Pancreas (tissue), 10 donors: ENCODE data around the gene TMEM200C. TPM values are rescaled to one million over a fixed set of nuclear protein-coding genes. Genes with fewer than 3 reads are reported as not detected.

Experiments used
- ATAC-seq, 4 donors: fragments of 200-7000 bp; cut with Tn5 transposase; one replicate each; pipeline versions ENCODE4 v1.8.0 to v1.9.1; 2020; ENCODE audit warnings: mild to moderate bottlenecking in 4 of 4, moderate library complexity in 4 of 4
- DNase-seq, 6 donors: peaks; one replicate each; pipeline ENCODE4 v3.0.0-alpha.2; 2020
- FAIRE-seq: peaks from 2 replicates; lab custom pipeline; 2012; peaks lifted over from hg19 to GRCh38; lab: Jason Lieb, UNC
- H3K27ac ChIP-seq, 4 donors: fragments of 200-600 bp; sonication (generic); 1 replicate in 3 of 4; 2 replicates in 1 of 4; pipeline versions ENCODE4 v1.5.0 to v1.8.0; 2020
- H3K27me3 ChIP-seq, 4 donors: fragments of 200-600 bp; one replicate each; pipeline ENCODE4 v1.8.0; 2021
- H3K36me3 ChIP-seq, 3 donors: fragments of 200-600 bp; sonication (generic) in 1 of 3; one replicate each; pipeline versions ENCODE4 v1.5.0 to v1.8.0; 2020 to 2021
- H3K4me1 ChIP-seq, 3 donors: fragments of 200-600 bp; one replicate each; pipeline ENCODE4 v1.8.0; 2021
- H3K4me3 ChIP-seq, 4 donors: fragments of 200-600 bp; sonication (generic) in 2 of 4; one replicate each; pipeline versions ENCODE4 v1.5.0 to v1.8.0; 2020 to 2021
- H3K9me3 ChIP-seq, 4 donors: fragments of 200-600 bp; one replicate each; pipeline ENCODE4 v1.8.0; 2021
- CTCF ChIP-seq, 4 donors: fragments of 200-600 bp; sonication (generic) in 3 of 4; IDR thresholded peaks; one replicate each; pipeline versions ENCODE4 v1.5.0 to v1.8.0; 2021; ENCODE audit warnings: antibody characterized with exemption in 4 of 4
- WGBS, 2 donors: extraction: QIAGEN DNeasy Blood & Tissue Kit; methylation state at CpG; one replicate each; pipeline ENCODE4 v1.1.7; 2013; 5-methylcytosine and 5-hydroxymethylcytosine counted together
- intact Hi-C, 3 donors: fragments of 100-400 bp; cut with DNase I; formaldehyde crosslinking; loops; one replicate each; pipeline versions ENCODE4 v1.11.1 to v1.14.2; 2022
- polyA plus RNA-seq, 2 donors: library from polyadenylated mRNA; stranded (reverse); fragments of 200-250 nt; gene quantifications; one replicate each; pipeline ENCODE4 v1.2.3, GENCODE V29; 2013
- total RNA-seq, 6 donors: library from RNA; stranded (reverse); fragmentation: NEBNext Ultra II Directional in 4 of 6; extraction: Animal tissue kit (Norgen Biotek cat#: 25700) in 4 of 6; gene quantifications; one replicate each; pipeline versions ENCODE4 v1.2.1 to v1.2.4, GENCODE V29; 2021 to 2023
- donor health status: healthy with polysubstance abuse.
- donor health status: DM: no; HTN: no; CAD: no; lungs with moderate emphysema.
- donor health status: DM: no; HTN: no; CAD: no.
- donor health status: control.
- donor health status: control.
- donor health status: Bipolar disorder and iron deficiency.
- donor health status: DM: yes; HTN: yes; CAD: no.
- donor health status: DM: no; HTN: no; CAD: no.
- donor health status: DM: no; HTN: no; CAD: no.
- donor health status: DM: yes; HTN: yes; CAD: no.

The TMEM200C gene
- total and polyA plus RNA-seq, 8 donors: under 0.01 to 0.37 (median 0.03) TPM; not detected in 2

GRCh38 chr18:5891184-5891853 lies 4.0 kb downstream of the TMEM200C start:
- no peak overlapping the region for H3K27ac ChIP-seq
- 11 to 12% methylated on average over 59 to 70 of the region's 70 CpGs for WGBS, 2 donors
- intact Hi-C loops: no loop called here

GRCh38 chr18:5890331-5891183 lies 4.8 kb downstream of the TMEM200C start:
- intact Hi-C loops: no loop called here
- H3K27me3 ChIP-seq: peaks cover 0 to 14% (median 3%) of the 10 kb centered on the region in 4 donors
- FAIRE-seq (no peak), DNase-seq (peak; percentile 26 to 89 (median 56)), ATAC-seq (peak; percentile 97 to 98 (median 97))
- no peaks in the 10 kb centered on the region for H3K9me3 ChIP-seq
- peak; percentile 41 to 74 (median 52) for TF ChIP-seq CTCF (IDR thresholded peaks at IDR 0.05)
- WGBS, 2 donors: 1 to 2% methylated on average over 58 to 106 of the region's 106 CpGs
- H3K4me3 ChIP-seq: peak overlapping the region; percentile 12 to 64 (median 35)
- no peaks in the 10 kb centered on the region for H3K36me3 ChIP-seq
- H3K27ac ChIP-seq: no peak overlapping the region
- H3K4me1 ChIP-seq: no peaks in the 10 kb centered on the region

More at GRCh38 chr18:5891184-5891853, 4.0 kb downstream of the TMEM200C start:
- Histone ChIP-seq H3K27me3 (peaks cover 0 to 14% (median 3%) of the 10 kb centered on the region in 4 donors), H3K4me3 (peak overlapping the region; percentile 12 to 64 (median 35)), H3K4me1 (no peaks in the 10 kb centered on the region), H3K9me3 (no peaks in the 10 kb centered on the region), H3K36me3 (no peaks in the 10 kb centered on the region)
- FAIRE-seq: no peak
- peak in 3 of 6 donors; percentile 16 to 61 (median 61) for DNase-seq
- no peak for TF ChIP-seq CTCF (IDR thresholded peaks at IDR 0.05)
- ATAC-seq: no peak

GRCh38 chr18:5885361-5885760 lies 10.0 kb downstream of the TMEM200C start:
- TF ChIP-seq CTCF (IDR thresholded peaks at IDR 0.05): no peak
- Histone ChIP-seq H3K4me1 (no peaks in the 10 kb centered on the region), H3K9me3 (no peaks in the 10 kb centered on the region), H3K27me3 (peaks cover 0 to 10% (median 0%) of the 10 kb centered on the region in 4 donors), H3K36me3 (no peaks in the 10 kb centered on the region), H3K4me3 (no peak overlapping the region), H3K27ac (no peak overlapping the region)
- no peak for DNase-seq
- WGBS, 2 donors: 56 to 69% methylated on average over 2 of the region's 2 CpGs
- no peak for FAIRE-seq
- ATAC-seq: no peak
- intact Hi-C loops: no loop called here

GRCh38 chr18:5884375-5884774 lies 10.9 kb downstream of the TMEM200C start:
- H3K36me3 ChIP-seq: no peaks in the 10 kb centered on the region
- no peak for DNase-seq
- H3K27ac ChIP-seq: no peak overlapping the region
- TF ChIP-seq CTCF (IDR thresholded peaks at IDR 0.05): no peak
- H3K27me3 ChIP-seq: peaks cover 0 to 10% (median 0%) of the 10 kb centered on the region in 4 donors
- no peak overlapping the region for H3K4me3 ChIP-seq
- H3K4me1 ChIP-seq: no peaks in the 10 kb centered on the region
- no peak for ATAC-seq
- WGBS, 2 donors: 59 to 70% methylated on average over 1 of the region's 1 CpG
- H3K9me3 ChIP-seq: no peaks in the 10 kb centered on the region
- FAIRE-seq: no peak
- intact Hi-C loops: no loop called here
